Central memory CD8-positive, alpha-beta T cell (primary cell): ENCODE measurements around the gene ELMO1.

Experiments used
- ATAC-seq: fragments of 150-1000 bp; cut with Tn5 transposase; replicated peaks from 2 replicates; pipeline ENCODE4 v1.10.0; 2022; ENCODE audit warnings: mild to moderate bottlenecking, moderate FRiP score, moderate number of reproducible peaks; ENCODE audit not compliant: poor library complexity, severe bottlenecking; ENCODE audit errors: extremely low read depth
- DNase-seq, 2 donors: peaks; one replicate each; pipeline ENCODE4 v3.0.0; 2021; ENCODE audit warnings: low spot score in 2 of 2
- H3K27ac Mint-ChIP-seq: one replicate; pipeline ENCODE4 v1.8.0; 2022; ENCODE audit warnings: low read depth, mild to moderate bottlenecking, moderate library complexity, mixed read lengths
- H3K27me3 Mint-ChIP-seq: one replicate; pipeline ENCODE4 v1.8.0; 2022; ENCODE audit warnings: mixed read lengths
- H3K36me3 Mint-ChIP-seq: one replicate; pipeline ENCODE4 v1.8.0; 2022; ENCODE audit warnings: mild to moderate bottlenecking, moderate library complexity, mixed read lengths; ENCODE audit not compliant: insufficient read depth
- H3K4me1 Mint-ChIP-seq: one replicate; pipeline ENCODE4 v1.8.0; 2022; ENCODE audit warnings: mixed read lengths
- H3K4me3 Mint-ChIP-seq: one replicate; pipeline ENCODE4 v1.8.0; 2022; ENCODE audit warnings: mild to moderate bottlenecking, moderate library complexity, mixed read lengths
- H3K9me3 Mint-ChIP-seq: one replicate; pipeline ENCODE4 v1.8.0; 2022; ENCODE audit warnings: mixed read lengths

Gene ELMO1

DNA sequence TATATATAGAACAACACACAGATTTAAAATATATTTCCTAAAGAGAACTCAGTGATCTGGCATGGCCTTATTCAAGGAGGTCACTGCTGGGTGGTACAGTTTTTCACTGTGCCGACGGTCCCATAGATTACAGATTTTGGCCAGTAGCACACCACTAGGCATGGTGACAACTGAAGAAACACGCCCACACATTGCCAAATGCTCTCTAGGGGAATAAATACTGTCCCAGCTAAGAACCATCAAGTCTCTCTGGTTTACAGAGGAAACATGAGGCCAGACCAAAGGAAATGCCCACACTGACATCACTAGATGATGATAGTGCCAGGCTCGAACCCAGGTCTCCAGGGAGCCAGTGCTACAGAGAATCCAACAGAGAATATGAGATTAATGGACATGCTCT, 316.8 kb downstream of the ELMO1 start:
- Mint-ChIP-seq H3K4me1 (peaks cover 38% of the 10 kb centered on the region), H3K9me3 (no peaks in the 10 kb centered on the region), H3K4me3 (no peak overlapping the region), H3K27me3 (no peaks in the 10 kb centered on the region), H3K36me3 (peaks cover 13% of the 10 kb centered on the region), H3K27ac (no peak overlapping the region)
- DNase-seq: no peak
- ATAC-seq: no peak

GRCh38 chr7:37129035-37129425, 319.6 kb downstream of the ELMO1 start:
- H3K27ac Mint-ChIP-seq: no peak overlapping the region

DNA sequence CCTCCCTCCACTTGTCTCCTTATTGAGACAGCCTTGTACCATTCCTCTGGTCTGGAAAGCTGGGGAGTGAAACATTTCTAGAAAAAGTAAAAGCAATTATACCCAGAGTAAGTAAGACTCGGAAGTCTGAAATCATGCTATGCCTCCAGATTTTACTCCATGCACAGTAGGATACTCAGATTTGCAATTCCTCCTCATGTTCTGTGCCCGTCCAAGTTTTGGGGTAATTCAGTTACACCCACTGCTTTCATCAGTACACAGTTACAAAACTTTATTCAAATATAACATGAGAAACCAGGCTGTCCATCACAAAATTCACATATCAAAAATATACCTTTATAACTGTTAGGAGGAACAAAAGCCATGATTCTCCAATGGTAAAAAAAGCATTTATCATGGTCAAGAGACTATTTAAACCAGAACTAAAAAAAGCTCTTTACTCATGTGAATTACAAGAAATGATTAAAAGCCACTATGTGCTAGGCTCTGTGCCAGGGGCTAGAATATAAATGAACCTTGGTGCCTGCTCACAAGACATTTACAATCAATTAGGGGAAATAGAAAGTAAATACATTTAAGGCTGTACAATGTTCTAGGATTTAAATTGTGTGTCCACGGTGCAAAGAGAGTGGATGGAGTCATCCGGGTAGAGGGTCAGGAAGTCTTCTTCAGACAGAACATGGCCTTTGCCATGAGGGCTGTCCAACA, 320.2 kb downstream of the ELMO1 start:
- Mint-ChIP-seq H3K4me3 (no peak overlapping the region), H3K27ac (no peak overlapping the region), H3K4me1 (peaks cover 29% of the 10 kb centered on the region), H3K9me3 (no peaks in the 10 kb centered on the region), H3K36me3 (peaks cover 13% of the 10 kb centered on the region), H3K27me3 (no peaks in the 10 kb centered on the region)
- no peak for DNase-seq
- no peak for ATAC-seq

More at GRCh38 chr7:37129035-37129425, 319.6 kb downstream of the ELMO1 start:
- Mint-ChIP-seq H3K4me1 (peaks cover 31% of the 10 kb centered on the region), H3K36me3 (peaks cover 15% of the 10 kb centered on the region), H3K27me3 (no peaks in the 10 kb centered on the region), H3K4me3 (no peak overlapping the region), H3K9me3 (no peaks in the 10 kb centered on the region)
- ATAC-seq (no peak), DNase-seq (no peak)

- Mint-ChIP-seq H3K4me3 (no peak overlapping the region), H3K27me3 (no peaks in the 10 kb centered on the region), H3K4me1 (peaks cover 37% of the 10 kb centered on the region), H3K27ac (no peak overlapping the region), H3K36me3 (peaks cover 5% of the 10 kb centered on the region), H3K9me3 (no peaks in the 10 kb centered on the region)
- ATAC-seq (no peak), DNase-seq (no peak)
Observed at GRCh38 chr7:37119296-37119860, 329.3 kb downstream of the ELMO1 start.

GRCh38 chr7:37118004-37118403, 330.7 kb downstream of the ELMO1 start:
- H3K27ac Mint-ChIP-seq: no peak overlapping the region
- no peak for DNase-seq
- no peaks in the 10 kb centered on the region for H3K27me3 Mint-ChIP-seq
- ATAC-seq: no peak
- peaks cover 2% of the 10 kb centered on the region for H3K36me3 Mint-ChIP-seq
- H3K9me3 Mint-ChIP-seq: no peaks in the 10 kb centered on the region
- peaks cover 38% of the 10 kb centered on the region for H3K4me1 Mint-ChIP-seq
- no peak overlapping the region for H3K4me3 Mint-ChIP-seq

DNA sequence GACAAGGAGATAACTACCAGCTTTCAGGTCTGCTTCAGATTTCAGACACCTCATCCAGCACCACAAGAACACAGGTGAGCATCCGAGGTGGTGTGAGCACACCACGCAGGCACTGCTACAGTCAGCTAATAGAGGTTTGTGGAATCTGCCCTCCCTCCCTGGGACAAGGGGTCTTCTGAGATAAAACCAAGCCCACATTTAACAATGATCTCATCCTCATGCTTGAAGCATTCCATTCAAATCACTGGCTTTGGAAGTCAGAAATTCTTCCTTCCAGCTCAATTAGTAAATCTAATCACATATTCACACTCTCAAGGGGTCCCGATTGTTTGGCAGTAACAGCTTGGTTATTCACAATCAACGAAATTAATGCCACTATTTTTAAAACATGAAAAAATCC, 331.4 kb downstream of the ELMO1 start:
- H3K9me3 Mint-ChIP-seq: no peaks in the 10 kb centered on the region
- ATAC-seq (no peak), DNase-seq (no peak)
- H3K36me3 Mint-ChIP-seq: peaks cover 4% of the 10 kb centered on the region
- peaks cover 32% of the 10 kb centered on the region for H3K4me1 Mint-ChIP-seq
- no peaks in the 10 kb centered on the region for H3K27me3 Mint-ChIP-seq
- no peak overlapping the region for H3K27ac Mint-ChIP-seq
- no peak overlapping the region for H3K4me3 Mint-ChIP-seq

DNA sequence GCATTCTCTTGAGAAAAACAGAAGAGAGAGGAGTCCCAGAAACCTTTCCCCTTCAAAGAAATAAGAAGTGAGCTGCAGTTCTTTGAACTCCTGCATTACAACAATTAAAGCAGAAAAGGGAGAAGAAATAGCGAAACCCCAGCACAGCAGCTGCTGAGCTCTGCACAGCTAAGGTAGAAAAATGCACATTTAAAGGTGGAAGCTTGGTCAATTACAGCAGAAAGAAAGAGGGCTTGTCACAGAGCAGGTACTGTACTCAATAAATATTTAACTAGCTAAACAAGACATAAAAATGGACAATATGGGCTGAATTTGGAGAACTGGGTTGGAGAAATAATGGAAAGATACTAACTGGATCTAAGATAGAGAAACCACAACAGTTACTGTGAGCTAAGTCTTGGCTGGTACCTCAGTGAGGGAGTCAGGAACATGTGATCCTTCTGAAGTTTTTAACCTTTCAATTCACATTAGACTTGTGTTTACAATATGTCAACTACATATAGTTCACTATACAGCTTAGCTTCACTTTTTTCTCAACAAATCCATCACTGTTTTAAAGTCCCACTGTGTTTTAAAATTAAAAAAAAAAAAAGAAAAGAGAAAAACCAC, 332.5 kb downstream of the ELMO1 start:
- H3K4me1 Mint-ChIP-seq: peaks cover 24% of the 10 kb centered on the region
- no peak overlapping the region for H3K4me3 Mint-ChIP-seq
- DNase-seq: no peak
- peak overlapping the region; percentile 35 for H3K27ac Mint-ChIP-seq
- peaks cover 4% of the 10 kb centered on the region for H3K36me3 Mint-ChIP-seq
- no peak for ATAC-seq
- H3K9me3 Mint-ChIP-seq: no peaks in the 10 kb centered on the region
- no peaks in the 10 kb centered on the region for H3K27me3 Mint-ChIP-seq

DNA sequence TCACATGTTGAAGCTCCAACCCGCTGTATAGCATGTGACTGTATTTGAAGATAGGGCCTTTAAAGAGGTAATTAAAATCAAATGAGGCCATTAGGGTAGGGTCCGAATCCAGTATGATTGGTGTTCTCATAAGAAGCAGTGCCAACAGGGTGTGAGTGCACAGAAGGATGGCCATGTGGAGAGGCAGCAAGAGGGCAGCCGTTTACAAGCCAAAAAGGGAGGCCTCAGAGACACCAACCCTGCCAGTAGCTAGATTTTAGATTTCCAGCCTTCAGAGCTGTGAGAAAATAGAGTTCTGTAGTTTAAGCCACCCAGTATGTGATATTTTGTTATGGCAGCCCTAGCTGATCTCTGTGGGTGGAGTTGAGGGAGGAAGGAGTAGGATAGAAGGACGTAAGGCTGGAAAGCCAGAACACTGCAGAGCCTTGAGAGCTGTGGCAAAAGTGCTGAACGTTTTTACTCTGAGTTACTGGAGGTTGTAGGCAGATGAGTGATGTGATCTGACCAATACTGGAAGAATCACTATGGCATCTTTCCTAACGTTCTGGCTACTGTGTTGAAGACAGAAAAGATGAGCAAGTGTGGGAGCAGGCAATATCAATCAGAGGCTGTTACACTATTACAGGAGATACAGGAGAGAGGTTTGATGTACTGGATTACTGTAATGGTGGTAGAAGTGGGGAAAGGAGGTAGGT, 334.9 kb downstream of the ELMO1 start:
- ATAC-seq (no peak), DNase-seq (no peak)
- Mint-ChIP-seq H3K4me1 (peaks cover 35% of the 10 kb centered on the region), H3K27ac (no peak overlapping the region), H3K4me3 (no peak overlapping the region), H3K27me3 (no peaks in the 10 kb centered on the region), H3K36me3 (peaks cover 8% of the 10 kb centered on the region), H3K9me3 (no peaks in the 10 kb centered on the region)

DNA sequence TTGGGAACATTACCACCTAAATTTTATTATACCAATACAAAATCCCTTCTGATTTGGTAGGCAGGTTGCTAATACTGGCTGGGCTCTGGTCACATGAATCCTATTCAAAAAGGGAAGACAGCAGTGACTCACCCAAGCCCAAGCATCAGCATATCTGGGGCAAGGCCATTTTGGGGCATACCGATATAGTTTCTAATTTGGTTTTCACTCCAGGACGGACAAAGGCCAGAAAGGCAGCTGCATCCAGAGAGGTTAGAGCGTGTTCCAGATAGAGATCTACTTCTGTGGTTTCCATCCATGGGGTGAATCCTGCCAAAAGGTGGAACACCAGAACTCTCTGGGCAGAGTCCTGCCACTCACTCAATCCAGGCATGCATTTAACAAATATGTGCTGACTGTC, 335.8 kb downstream of the ELMO1 start:
- no peak for ATAC-seq
- DNase-seq: no peak
- peaks cover 8% of the 10 kb centered on the region for H3K36me3 Mint-ChIP-seq
- H3K27ac Mint-ChIP-seq: no peak overlapping the region
- H3K4me3 Mint-ChIP-seq: no peak overlapping the region
- H3K4me1 Mint-ChIP-seq: peaks cover 44% of the 10 kb centered on the region
- no peaks in the 10 kb centered on the region for H3K27me3 Mint-ChIP-seq
- H3K9me3 Mint-ChIP-seq: no peaks in the 10 kb centered on the region

- Mint-ChIP-seq H3K36me3 (peaks cover 10% of the 10 kb centered on the region), H3K4me3 (no peak overlapping the region), H3K27me3 (no peaks in the 10 kb centered on the region), H3K9me3 (no peaks in the 10 kb centered on the region), H3K27ac (peak overlapping the region; percentile 52), H3K4me1 (peaks cover 44% of the 10 kb centered on the region)
- no peak for ATAC-seq
- no peak for DNase-seq
Observed at GRCh38 chr7:37112218-37112617, 336.4 kb downstream of the ELMO1 start.

DNA sequence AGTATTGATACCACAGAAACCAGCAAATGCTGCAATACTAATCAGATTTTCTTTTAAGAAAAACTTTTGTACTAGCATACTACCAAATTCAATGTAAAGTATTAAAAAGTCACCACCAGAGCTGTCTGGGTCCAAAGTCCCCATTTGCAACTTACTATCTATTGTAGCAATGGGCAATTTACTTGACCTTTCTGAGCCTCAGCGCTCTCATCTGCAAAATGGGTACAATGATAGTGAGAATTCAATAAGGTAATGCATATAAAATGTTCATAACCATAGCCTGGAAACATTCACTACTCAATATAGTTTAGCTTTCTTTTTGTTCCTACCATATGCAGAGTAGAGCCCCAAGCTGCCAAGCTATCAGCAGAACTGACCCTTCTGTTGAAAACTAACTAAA, 337.2 kb downstream of the ELMO1 start:
- Mint-ChIP-seq H3K4me1 (peaks cover 38% of the 10 kb centered on the region), H3K27ac (peak overlapping the region; percentile 52), H3K36me3 (peaks cover 10% of the 10 kb centered on the region), H3K4me3 (no peak overlapping the region), H3K27me3 (no peaks in the 10 kb centered on the region), H3K9me3 (no peaks in the 10 kb centered on the region)
- no peak for ATAC-seq
- no peak for DNase-seq

- peaks cover 10% of the 10 kb centered on the region for H3K36me3 Mint-ChIP-seq
- H3K27ac Mint-ChIP-seq: no peak overlapping the region
- DNase-seq (no peak), ATAC-seq (no peak)
- no peaks in the 10 kb centered on the region for H3K27me3 Mint-ChIP-seq
- H3K9me3 Mint-ChIP-seq: no peaks in the 10 kb centered on the region
- no peak overlapping the region for H3K4me3 Mint-ChIP-seq
- peaks cover 38% of the 10 kb centered on the region for H3K4me1 Mint-ChIP-seq
Observed at GRCh38 chr7:37110660-37111424, 337.8 kb downstream of the ELMO1 start.
